T follicular helper cell (primary cell): ENCODE data around the gene CDC16.

ENCODE experiments used
- DNase-seq: peaks from one replicate; pipeline ENCODE4 v3.0.0-alpha.2; 2020; ENCODE audit warnings: low read depth

CDC16 gene

GRCh38 chr13:114303700-114304327, 69.1 kb downstream of the CDC16 start:
- no peak for DNase-seq

- DNase-seq, result no peak
Observed at GRCh38 chr13:114304346-114305034, 69.8 kb downstream of the CDC16 start.

GRCh38 chr13:114309086-114309485, 74.4 kb downstream of the CDC16 start:
- DNase-seq, result no peak

- DNase-seq, result no peak
Observed at GRCh38 chr13:114309806-114310410, 75.2 kb downstream of the CDC16 start.

- no peak for DNase-seq
Observed at GRCh38 chr13:114310956-114311355, 76.3 kb downstream of the CDC16 start.

GRCh38 chr13:114311387-114311786, 76.7 kb downstream of the CDC16 start:
- DNase-seq, result no peak

- DNase-seq, result no peak
Observed at GRCh38 chr13:114311908-114312307, 77.2 kb downstream of the CDC16 start.

GRCh38 chr13:114313061-114313860, 78.6 kb downstream of the CDC16 start:
- no peak for DNase-seq

GRCh38 chr13:114314074-114314912, 79.6 kb downstream of the CDC16 start, which contains the start of gene CHAMP1:
Gene CHAMP1, plus strand, starts transcription at chr13:114314503. Its CDS starts 9,340 bp downstream, at chr13:114323843.
- peak; percentile 82 for DNase-seq

GRCh38 chr13:114315074-114315785, 80.5 kb downstream of the CDC16 start:
- DNase-seq, result no peak

GRCh38 chr13:114318624-114319023, 83.9 kb downstream of the CDC16 start:
- no peak for DNase-seq

GRCh38 chr13:114319441-114319913, 84.8 kb downstream of the CDC16 start:
- DNase-seq, result no peak

GRCh38 chr13:114320065-114320464, 85.4 kb downstream of the CDC16 start:
- DNase-seq, result no peak

GRCh38 chr13:114321256-114321655, 86.6 kb downstream of the CDC16 start:
- DNase-seq, result no peak
